OCI-LY3 (cell line): ENCODE results near the gene THSD7B.

Experiments used
- CTCF ChIP-seq: fragments of 200-600, 300-600 bp; sonication (generic); IDR thresholded peaks from 2 replicates; pipeline ENCODE4 v1.5.1; 2014; ENCODE audit warnings: antibody characterized with exemption, low read length, low read depth
- EZH2phosphoT487 ChIP-seq: fragments of 200-600 bp; shearing (Covaris generic); IDR thresholded peaks from 2 replicates; pipeline ENCODE4 v1.6.1; 2018; ENCODE audit warnings: antibody characterized with exemption, mixed run types, low read depth

- TF ChIP-seq CTCF (no peak), EZH2phosphoT487 (no peak)
Measured at GRCh38 chr2:137199751-137200150, 434.4 kb downstream of the THSD7B start.
